Hepatocyte (in vitro differentiated cells): Measurements from ENCODE around the gene NECAB3. TPM values are rescaled to one million over a fixed set of nuclear protein-coding genes. Genes with fewer than 3 reads are reported as not detected.

ENCODE experiments used
- DNase-seq: peaks from one replicate; pipeline ENCODE4 v3.0.0-alpha.2; 2016; ENCODE audit warnings: low spot score
- H2AFZ ChIP-seq: fragments of 200-600 bp; sonication (generic); 2 replicates; pipeline ENCODE4 v1.6.0; 2016; ENCODE audit warnings: antibody characterized with exemption, mild to moderate bottlenecking
- H3K27ac ChIP-seq: fragments of 200-600 bp; sonication (generic); 2 replicates; pipeline ENCODE4 v1.5.1; 2016; ENCODE audit warnings: mild to moderate bottlenecking
- H3K27me3 ChIP-seq: fragments of 200-600 bp; sonication (generic); 2 replicates; pipeline ENCODE4 v1.6.1; 2016
- H3K36me3 ChIP-seq: fragments of 200-600 bp; sonication (generic); replicated peaks from 2 replicates; pipeline ENCODE4 v1.5.1; 2016; ENCODE audit warnings: low read depth; ENCODE audit not compliant: insufficient read depth
- H3K4me1 ChIP-seq: fragments of 200-600 bp; sonication (generic); 2 replicates; pipeline ENCODE4 v1.5.1; 2016; ENCODE audit warnings: mild to moderate bottlenecking, moderate library complexity; ENCODE audit not compliant: insufficient read depth
- H3K4me2 ChIP-seq: fragments of 200-600 bp; sonication (generic); 2 replicates; pipeline ENCODE4 v1.6.0; 2016
- H3K4me3 ChIP-seq: fragments of 200-600 bp; sonication (generic); 2 replicates; pipeline ENCODE4 v1.5.1; 2016; ENCODE audit warnings: mild to moderate bottlenecking
- H3K79me2 ChIP-seq: fragments of 200-600 bp; sonication (generic); 2 replicates; pipeline ENCODE4 v1.6.0; 2017; ENCODE audit warnings: mild to moderate bottlenecking
- H3K9me2 ChIP-seq: fragments of 200-600 bp; sonication (generic); replicated peaks from 2 replicates; pipeline ENCODE4 v1.6.0; 2017; ENCODE audit warnings: mild to moderate bottlenecking; ENCODE audit not compliant: insufficient read depth
- H3K9me3 ChIP-seq: fragments of 200-600 bp; sonication (generic); 2 replicates; pipeline ENCODE4 v1.5.1; 2016; ENCODE audit warnings: low read depth, mild to moderate bottlenecking
- H4K20me1 ChIP-seq: fragments of 200-600 bp; sonication (generic); 2 replicates; pipeline ENCODE4 v1.6.0; 2016; ENCODE audit warnings: mild to moderate bottlenecking; ENCODE audit not compliant: insufficient read depth, poor library complexity, severe bottlenecking
- EZH2 ChIP-seq: fragments of 200-600 bp; sonication (generic); IDR thresholded peaks from 2 replicates; pipeline ENCODE4 v1.6.1; 2016; ENCODE audit warnings: antibody characterized with exemption, mild to moderate bottlenecking, borderline replicate concordance
- EZH2phosphoT487 ChIP-seq: fragments of 200-600 bp; sonication (generic); IDR thresholded peaks from one replicate; pipeline ENCODE4 v1.6.1; 2018; ENCODE audit warnings: antibody characterized with exemption, mild to moderate bottlenecking, low read depth, moderate library complexity; ENCODE audit not compliant: unreplicated experiment, severe bottlenecking
- WGBS: methylation state at CpG from one replicate; pipeline ENCODE4 v1.1.6; 2016; ENCODE audit warnings: low lambda C conversion rate; ENCODE audit errors: missing lambda C conversion rate; 5-methylcytosine and 5-hydroxymethylcytosine counted together
- polyA plus RNA-seq: library from polyadenylated mRNA; unstranded; fragments of >200 nt; fragmentation: Nextera tagmentation; extraction: Ambion mirVana; gene quantifications from 2 replicates; pipeline ENCODE4 v1.2.1, GENCODE V29; 2016
- total RNA-seq: library from RNA; depleted of rRNA; stranded (reverse); fragments of >200 nt; gene quantifications from 2 replicates; pipeline ENCODE4 v1.2.3, GENCODE V29; 2014
- TF ChIP-seq, protein P1 (sequence below): fragments of 200-600 bp; sonication (generic); IDR thresholded peaks from 2 replicates; pipeline ENCODE4 v1.5.1; 2016; ENCODE audit warnings: antibody characterized with exemption, mild to moderate bottlenecking; ENCODE audit not compliant: poor library complexity

Gene NECAB3
- total and polyA plus RNA-seq, 2 experiments from 2014 or later = 50.6 to 55.4 TPM

DNA sequence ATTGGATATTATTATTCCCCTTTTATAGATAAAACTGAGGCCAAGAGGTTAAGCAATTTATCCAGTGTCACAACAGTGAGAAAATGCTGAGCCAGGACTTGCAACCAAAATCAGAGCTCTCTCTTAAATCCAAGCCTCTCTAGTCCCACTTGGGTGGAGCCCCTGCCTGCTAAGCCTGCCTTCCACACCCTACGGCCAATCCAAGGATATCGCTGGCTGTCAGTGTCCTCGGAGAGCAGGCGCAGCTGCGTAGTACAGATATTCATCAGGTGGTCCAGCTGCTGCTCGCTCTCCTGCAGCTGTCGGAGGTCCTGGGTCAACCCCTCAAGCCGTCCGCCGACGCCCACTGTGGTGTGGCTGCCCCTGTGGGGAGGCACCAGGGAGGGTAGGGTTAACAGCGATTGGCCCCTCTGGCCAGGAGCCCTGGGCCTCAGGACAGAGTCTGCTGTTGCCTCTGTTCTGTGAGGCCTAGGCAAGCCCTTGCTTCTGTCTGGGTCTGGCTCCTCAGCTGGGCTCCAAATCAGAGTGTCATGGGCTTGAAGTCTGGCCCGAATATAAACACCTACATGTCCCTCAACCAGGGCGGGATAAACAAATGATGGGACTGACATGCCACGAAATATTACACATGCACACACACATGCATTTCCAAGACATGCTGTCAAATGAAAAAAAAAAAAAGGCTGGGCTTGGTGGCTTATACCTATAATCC is 3.9 kb upstream of the NECAB3 start:
- WGBS = 94% methylated on average over 15 of the region's 15 CpGs
- H3K4me2 ChIP-seq = no peak overlapping the region
- no peak for DNase-seq
- H3K27me3 ChIP-seq = no peaks in the 10 kb centered on the region
- peaks cover 22% of the 10 kb centered on the region for H3K4me1 ChIP-seq
- no peaks in the 10 kb centered on the region for H4K20me1 ChIP-seq
- H3K9me3 ChIP-seq = no peaks in the 10 kb centered on the region
- no peak overlapping the region for H3K4me3 ChIP-seq
- no peak overlapping the region for H2AFZ ChIP-seq
- TF ChIP-seq EZH2 (no peak), EZH2phosphoT487 (no peak)
- TF ChIP-seq, protein P1, sequence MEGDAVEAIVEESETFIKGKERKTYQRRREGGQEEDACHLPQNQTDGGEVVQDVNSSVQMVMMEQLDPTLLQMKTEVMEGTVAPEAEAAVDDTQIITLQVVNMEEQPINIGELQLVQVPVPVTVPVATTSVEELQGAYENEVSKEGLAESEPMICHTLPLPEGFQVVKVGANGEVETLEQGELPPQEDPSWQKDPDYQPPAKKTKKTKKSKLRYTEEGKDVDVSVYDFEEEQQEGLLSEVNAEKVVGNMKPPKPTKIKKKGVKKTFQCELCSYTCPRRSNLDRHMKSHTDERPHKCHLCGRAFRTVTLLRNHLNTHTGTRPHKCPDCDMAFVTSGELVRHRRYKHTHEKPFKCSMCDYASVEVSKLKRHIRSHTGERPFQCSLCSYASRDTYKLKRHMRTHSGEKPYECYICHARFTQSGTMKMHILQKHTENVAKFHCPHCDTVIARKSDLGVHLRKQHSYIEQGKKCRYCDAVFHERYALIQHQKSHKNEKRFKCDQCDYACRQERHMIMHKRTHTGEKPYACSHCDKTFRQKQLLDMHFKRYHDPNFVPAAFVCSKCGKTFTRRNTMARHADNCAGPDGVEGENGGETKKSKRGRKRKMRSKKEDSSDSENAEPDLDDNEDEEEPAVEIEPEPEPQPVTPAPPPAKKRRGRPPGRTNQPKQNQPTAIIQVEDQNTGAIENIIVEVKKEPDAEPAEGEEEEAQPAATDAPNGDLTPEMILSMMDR = no peak
- peaks cover 20% of the 10 kb centered on the region for H3K79me2 ChIP-seq
- H3K27ac ChIP-seq = no peak overlapping the region
- no peaks in the 10 kb centered on the region for H3K9me2 ChIP-seq
- no peaks in the 10 kb centered on the region for H3K36me3 ChIP-seq

DNA sequence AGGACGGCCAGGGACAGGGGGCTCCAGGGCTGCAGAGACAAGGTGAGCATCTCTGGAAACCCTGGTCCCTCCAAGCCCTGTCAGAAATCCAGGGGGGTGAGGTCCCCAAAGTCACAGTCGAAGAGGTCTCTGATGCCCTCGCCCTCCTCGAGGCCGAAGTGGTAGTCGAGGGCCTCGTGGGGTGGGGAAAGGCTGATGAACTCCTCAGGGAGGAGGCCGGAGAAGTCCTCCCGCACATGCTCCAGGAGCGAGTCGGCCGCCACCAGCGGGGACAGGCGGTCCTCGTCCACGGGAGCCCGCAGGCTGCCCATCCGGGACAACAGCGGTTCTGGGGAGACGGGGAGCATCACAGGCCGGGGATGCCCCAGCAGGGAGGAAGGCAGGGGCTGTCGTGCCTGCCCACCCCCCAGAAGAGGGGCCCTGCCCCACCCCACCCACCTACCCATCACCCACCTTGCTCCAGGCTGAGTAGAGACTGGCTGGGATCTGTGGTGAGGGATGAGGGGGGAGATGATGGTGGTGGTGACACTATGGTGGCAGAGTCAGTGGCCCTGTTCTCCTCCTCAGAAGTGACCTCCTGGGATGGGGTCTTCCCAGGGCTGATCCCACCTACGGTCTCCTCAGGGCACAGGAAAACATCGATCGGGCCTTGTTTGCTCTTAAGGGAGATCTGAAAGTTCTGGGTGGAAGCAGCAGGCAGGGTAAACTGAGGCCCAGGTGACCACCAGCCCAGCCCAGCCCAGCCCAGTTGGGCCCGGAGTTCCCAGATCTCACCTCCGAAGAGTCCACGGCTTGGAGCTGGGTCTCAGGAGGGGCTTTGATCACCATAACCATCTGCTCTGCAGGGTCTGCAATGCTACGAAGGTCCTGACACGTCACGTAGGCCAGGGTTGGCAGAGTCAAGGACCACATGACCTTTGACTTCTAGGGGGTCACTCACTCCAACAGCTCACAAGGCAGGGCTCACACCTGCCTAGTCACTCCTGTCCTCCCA is 2.7 kb upstream of the NECAB3 start:
- Histone ChIP-seq H2AFZ (no peak overlapping the region), H3K27ac (no peak overlapping the region), H3K9me3 (no peaks in the 10 kb centered on the region), H3K79me2 (peaks cover 21% of the 10 kb centered on the region), H3K36me3 (no peaks in the 10 kb centered on the region), H3K4me2 (no peak overlapping the region), H3K4me3 (no peak overlapping the region), H3K27me3 (no peaks in the 10 kb centered on the region), H4K20me1 (no peaks in the 10 kb centered on the region), H3K4me1 (peaks cover 32% of the 10 kb centered on the region), H3K9me2 (no peaks in the 10 kb centered on the region)
- no peak for TF ChIP-seq EZH2
- TF ChIP-seq, protein P1 = no peak
- TF ChIP-seq EZH2phosphoT487 = no peak
- WGBS = 96% methylated on average over 30 of the region's 31 CpGs
- no peak for DNase-seq

DNA sequence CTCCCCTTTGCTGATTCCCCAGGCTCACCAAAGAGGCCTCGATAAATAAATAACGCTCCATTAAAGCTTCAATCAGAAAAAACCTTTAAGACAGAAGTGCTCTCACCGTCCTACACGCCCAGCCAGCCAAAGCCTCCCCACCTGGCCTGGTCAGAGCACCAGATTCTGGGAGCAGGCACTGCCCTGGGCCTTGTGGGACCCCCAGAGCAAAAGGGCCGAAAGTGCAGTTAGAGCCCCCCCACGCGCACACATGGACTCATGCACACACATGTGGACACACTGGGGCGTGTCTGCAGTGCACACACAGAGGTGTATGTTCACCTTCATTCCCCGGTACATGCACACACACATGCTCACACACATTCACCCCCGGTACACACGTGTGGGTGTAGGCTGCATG is 1.9 kb upstream of the NECAB3 start:
- Histone ChIP-seq H3K36me3 (no peaks in the 10 kb centered on the region), H3K4me3 (no peak overlapping the region), H3K4me2 (no peak overlapping the region), H3K27ac (peak overlapping the region; percentile 88), H3K9me2 (no peaks in the 10 kb centered on the region), H4K20me1 (no peaks in the 10 kb centered on the region), H2AFZ (no peak overlapping the region), H3K79me2 (peaks cover 22% of the 10 kb centered on the region), H3K9me3 (no peaks in the 10 kb centered on the region), H3K4me1 (peaks cover 32% of the 10 kb centered on the region), H3K27me3 (no peaks in the 10 kb centered on the region)
- no peak for TF ChIP-seq EZH2phosphoT487
- TF ChIP-seq, protein P1 = no peak
- TF ChIP-seq EZH2 = no peak
- no peak for DNase-seq
- 92% methylated on average over 11 of the region's 11 CpGs for WGBS
